Dermis blood vessel endothelial cell (primary cell): ENCODE data around the gene KIF18B. TPM values are rescaled to one million over a fixed set of nuclear protein-coding genes. Genes with fewer than 3 reads are reported as not detected.

Source experiments
- DNase-seq: peaks from one replicate; pipeline ENCODE4 v3.0.0; 2010
- total RNA-seq: library from RNA; depleted of rRNA; stranded (reverse); fragments of >200 nt; gene quantifications from 2 replicates; pipeline ENCODE4 v1.2.3, GENCODE V29; 2014

KIF18B gene
- total RNA-seq, 1 donor from 2014 or later = 1.4 TPM

- no peak for DNase-seq
These were observed 30.1 kb downstream of the KIF18B start for GRCh38 chr17:44917456-44917855.

- DNase-seq = peak; percentile 42
These were observed 30.8 kb downstream of the KIF18B start for GRCh38 chr17:44916781-44917241.

GRCh38 chr17:44915862-44916780 is 31.5 kb downstream of the KIF18B start:
- peak; percentile 27 for DNase-seq

GRCh38 chr17:44915321-44915726 is 32.2 kb downstream of the KIF18B start, which contains the start of gene GFAP:
GFAP (minus strand) TSS chr17:44915500; CDS start chr17:44915486, 14 bp downstream.
- no peak for DNase-seq

GRCh38 chr17:44914698-44915271 is 32.8 kb downstream of the KIF18B start:
- no peak for DNase-seq

- DNase-seq = no peak
These were observed 33.4 kb downstream of the KIF18B start for GRCh38 chr17:44914148-44914547.

- DNase-seq = no peak
These were observed 33.9 kb downstream of the KIF18B start for GRCh38 chr17:44913676-44914075.

- DNase-seq = no peak
These were observed 34.6 kb downstream of the KIF18B start for GRCh38 chr17:44912763-44913544.

- peak; percentile 58 for DNase-seq
These were observed 36.2 kb downstream of the KIF18B start for GRCh38 chr17:44911133-44912001.

- no peak for DNase-seq
These were observed 37.1 kb downstream of the KIF18B start for GRCh38 chr17:44910231-44911106.

- no peak for DNase-seq
These were observed 37.9 kb downstream of the KIF18B start for GRCh38 chr17:44909681-44910144.

- no peak for DNase-seq
These were observed 38.7 kb downstream of the KIF18B start for GRCh38 chr17:44908761-44909326.

- DNase-seq = no peak
These were observed 39.7 kb downstream of the KIF18B start for GRCh38 chr17:44907729-44908470.

GRCh38 chr17:44906763-44907728 is 40.5 kb downstream of the KIF18B start:
- no peak for DNase-seq

- DNase-seq = peak; percentile 89
These were observed 41.4 kb downstream of the KIF18B start for GRCh38 chr17:44906010-44906646.

- peak; percentile 32 for DNase-seq
These were observed 42.3 kb downstream of the KIF18B start for GRCh38 chr17:44905006-44906000.
